Activated CD4-positive, alpha-beta memory T cell treated with anti-CD3 and anti-CD28 coated beads, Interleukin-2, amount 10 ng/mL, durations not matched to agents 7 days and 5 days (primary cell): Measurements from ENCODE around the gene MRPS27. TPM values are rescaled to one million over a fixed set of nuclear protein-coding genes. Genes with fewer than 3 reads are reported as not detected.

ENCODE experiments used
- CTCF ChIA-PET: fragments of 350-600 bp; sonication (Branson Sonifier 250); formaldehyde crosslinking; loops from one replicate; lab custom pipeline; 2021; ENCODE audit warnings: antibody characterized with exemption, inconsistent platforms; lab: Charles Lee
- POLR2A ChIA-PET: fragments of 350-600 bp; sonication (Branson Sonifier 250); formaldehyde crosslinking; loops from one replicate; lab custom pipeline; 2021; ENCODE audit warnings: antibody characterized with exemption; lab: Charles Lee
- DNase-seq: peaks from one replicate; pipeline ENCODE4 v3.0.0-alpha.2; 2020
- H3K27ac Mint-ChIP-seq: one replicate; pipeline ENCODE4 v1.8.0; 2021; ENCODE audit warnings: mild to moderate bottlenecking, mixed read lengths
- H3K27me3 Mint-ChIP-seq: one replicate; pipeline ENCODE4 v1.8.0; 2021; ENCODE audit warnings: mixed read lengths
- H3K36me3 Mint-ChIP-seq: one replicate; pipeline ENCODE4 v1.8.0; 2021; ENCODE audit warnings: low read depth, mixed read lengths
- H3K4me1 Mint-ChIP-seq: one replicate; pipeline ENCODE4 v1.8.0; 2021; ENCODE audit warnings: mixed read lengths
- H3K4me3 Mint-ChIP-seq: one replicate; pipeline ENCODE4 v1.8.0; 2021; ENCODE audit warnings: mild to moderate bottlenecking, mixed read lengths
- H3K9me3 Mint-ChIP-seq: one replicate; pipeline ENCODE4 v1.8.0; 2021; ENCODE audit warnings: mixed read lengths
- total RNA-seq, 2 experiments: library from RNA; stranded (reverse); gene quantifications; one replicate each; pipeline ENCODE4 v1.2.3, GENCODE V29; 2021

MRPS27 gene
- total RNA-seq = 10 to 100 TPM; 34.5 to 41.1 TPM

- H3K27me3 Mint-ChIP-seq = no peaks in the 10 kb centered on the region
- peaks cover 19% of the 10 kb centered on the region for H3K36me3 Mint-ChIP-seq
- DNase-seq = peak; percentile 95
- peak within 1 kb of the TSS; percentile 94 for H3K4me3 Mint-ChIP-seq
- POLR2A ChIA-PET = interaction anchor here (0.7 to 8.2 kb wide), 12 partner anchors 8 to 529 kb away, joined by 3 to 123 read pairs (median 4); no protein-coding TSS in a partner anchor
- no peaks in the 10 kb centered on the region for H3K9me3 Mint-ChIP-seq
- CTCF ChIA-PET = interaction anchor here (0.7 to 4.4 kb wide), 3 partner anchors 12 to 38 kb away, joined by 3 to 38 read pairs (median 3); no protein-coding TSS in a partner anchor
- H3K27ac Mint-ChIP-seq = peak within 1 kb of the TSS; percentile 76
- peaks cover 49% of the 10 kb centered on the region for H3K4me1 Mint-ChIP-seq
These were observed at the start of gene MRPS27, which contains the start of gene PTCD2 for GRCh38 chr5:72319976-72320752. Gene MRPS27 (minus strand): TSS chr5:72320240. CDS start chr5:72320221, 19 bp downstream. Gene PTCD2 (plus strand): TSS chr5:72320373. CDS start chr5:72320383, 10 bp downstream.

DNA sequence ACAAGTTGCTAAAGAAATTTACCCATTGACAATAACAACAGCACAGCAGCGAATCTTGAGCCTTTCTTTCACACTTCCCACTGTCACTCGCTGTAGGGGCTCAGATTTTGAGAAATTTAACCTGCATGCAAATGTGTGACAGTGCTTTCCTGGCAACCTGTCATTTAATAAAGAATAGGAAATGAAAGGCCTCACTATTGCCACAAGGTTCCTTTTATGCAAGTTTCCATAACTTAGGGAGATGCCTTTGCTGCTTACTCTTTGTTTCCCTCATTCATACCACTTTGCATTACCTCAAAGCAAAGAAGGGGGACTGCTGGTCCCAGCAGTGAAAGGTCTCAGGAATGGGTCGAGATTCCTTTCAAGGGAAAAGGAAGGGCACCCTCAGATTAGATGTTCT lies 49.7 kb upstream of the MRPS27 start:
- Mint-ChIP-seq H3K27ac (no peak overlapping the region), H3K4me1 (no peaks in the 10 kb centered on the region), H3K27me3 (no peaks in the 10 kb centered on the region), H3K4me3 (no peak overlapping the region), H3K36me3 (peaks cover 2% of the 10 kb centered on the region), H3K9me3 (no peaks in the 10 kb centered on the region)
- ChIA-PET CTCF (no interaction called here), POLR2A (no interaction called here)
- no peak for DNase-seq

DNA sequence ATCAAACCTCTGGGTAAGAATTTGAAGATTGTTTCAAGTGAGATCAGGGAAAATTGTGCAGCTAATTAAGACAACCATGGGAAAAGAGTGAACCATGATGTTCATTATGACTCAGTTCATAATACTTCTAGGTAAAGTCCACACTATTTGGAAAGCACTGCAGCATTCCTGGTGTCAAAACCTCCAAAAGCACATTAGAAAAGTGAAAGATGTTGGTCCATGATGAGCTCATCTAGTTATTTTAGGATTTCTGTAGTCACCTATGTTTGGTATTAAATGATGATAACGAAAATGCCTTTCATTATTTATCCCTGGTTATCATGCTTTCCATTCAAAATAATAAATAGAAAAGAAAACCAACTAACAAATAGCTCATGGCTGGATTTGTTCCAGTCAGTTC lies 49.3 kb upstream of the MRPS27 start:
- Mint-ChIP-seq H3K4me1 (no peaks in the 10 kb centered on the region), H3K27ac (no peak overlapping the region), H3K36me3 (peaks cover 2% of the 10 kb centered on the region), H3K4me3 (no peak overlapping the region), H3K9me3 (no peaks in the 10 kb centered on the region), H3K27me3 (no peaks in the 10 kb centered on the region)
- POLR2A ChIA-PET = no interaction called here
- CTCF ChIA-PET = no interaction called here
- no peak for DNase-seq

GRCh38 chr5:72368271-72368670 lies 48.2 kb upstream of the MRPS27 start:
- POLR2A ChIA-PET = no interaction called here
- Mint-ChIP-seq H3K27ac (no peak overlapping the region), H3K9me3 (no peaks in the 10 kb centered on the region), H3K27me3 (no peaks in the 10 kb centered on the region), H3K4me1 (no peaks in the 10 kb centered on the region), H3K36me3 (peaks cover 2% of the 10 kb centered on the region), H3K4me3 (no peak overlapping the region)
- CTCF ChIA-PET = no interaction called here
- DNase-seq = no peak

GRCh38 chr5:72366324-72366976 lies 46.4 kb upstream of the MRPS27 start:
- no peaks in the 10 kb centered on the region for H3K27me3 Mint-ChIP-seq
- H3K4me3 Mint-ChIP-seq = no peak overlapping the region
- CTCF ChIA-PET = interaction anchor here (1.0 to 2.3 kb wide), 7 partner anchors 9 to 452 kb away, joined by 3 to 11 read pairs (median 3); no protein-coding TSS in a partner anchor
- H3K36me3 Mint-ChIP-seq = peaks cover 11% of the 10 kb centered on the region
- no peak overlapping the region for H3K27ac Mint-ChIP-seq
- H3K4me1 Mint-ChIP-seq = no peaks in the 10 kb centered on the region
- peak; percentile 37 for DNase-seq
- no peaks in the 10 kb centered on the region for H3K9me3 Mint-ChIP-seq
- POLR2A ChIA-PET = no interaction called here

DNA sequence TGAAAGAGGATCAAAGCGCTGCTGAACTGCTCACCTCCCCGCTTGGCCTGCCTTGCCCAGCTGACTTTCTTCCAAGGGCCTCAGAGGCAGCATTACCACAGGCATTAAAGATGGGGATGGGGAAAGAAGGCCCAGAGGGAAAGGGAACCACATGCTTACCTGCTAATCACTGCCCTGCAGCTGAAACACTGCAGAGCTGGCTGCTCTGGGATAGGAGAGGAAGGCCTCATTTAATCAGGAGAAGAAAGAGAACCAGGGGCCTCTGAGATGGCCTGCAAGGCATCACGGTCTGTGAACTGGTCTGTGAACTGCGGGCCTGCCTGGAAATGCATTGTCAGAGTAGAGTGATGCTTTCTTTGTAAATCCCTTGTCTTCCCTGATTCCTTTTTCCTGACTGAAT lies 44.9 kb upstream of the MRPS27 start:
- POLR2A ChIA-PET = no interaction called here
- CTCF ChIA-PET = interaction anchor here (1.0 to 2.3 kb wide), 2 partner anchors 454 to 591 kb away, joined by 3 to 10 read pairs; partner anchors contain the start of gene FCHO2
- no peak overlapping the region for H3K27ac Mint-ChIP-seq
- H3K4me3 Mint-ChIP-seq = no peak overlapping the region
- no peaks in the 10 kb centered on the region for H3K27me3 Mint-ChIP-seq
- no peaks in the 10 kb centered on the region for H3K9me3 Mint-ChIP-seq
- peaks cover 21% of the 10 kb centered on the region for H3K36me3 Mint-ChIP-seq
- H3K4me1 Mint-ChIP-seq = no peaks in the 10 kb centered on the region
- DNase-seq = no peak

DNA sequence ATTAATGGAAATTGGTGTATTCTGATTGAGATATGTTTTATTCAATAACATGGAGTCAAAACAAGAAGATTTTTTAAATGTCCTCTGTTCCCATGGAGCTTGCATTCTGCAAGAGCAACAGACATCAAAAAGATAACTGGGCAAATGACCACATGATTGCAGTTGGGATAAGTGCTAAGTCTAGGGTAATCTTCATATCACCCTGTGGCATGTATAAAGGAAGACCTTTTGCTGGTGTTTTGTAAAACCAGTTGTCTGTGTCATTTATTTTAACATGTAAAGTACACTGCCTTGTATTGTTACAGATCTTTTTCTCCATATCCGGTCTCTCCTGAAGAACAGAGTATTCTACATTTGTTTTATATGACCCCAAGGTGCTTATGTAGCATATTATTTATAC lies 44.1 kb upstream of the MRPS27 start:
- Mint-ChIP-seq H3K36me3 (peaks cover 29% of the 10 kb centered on the region), H3K4me1 (no peaks in the 10 kb centered on the region), H3K4me3 (no peak overlapping the region), H3K27ac (no peak overlapping the region), H3K27me3 (no peaks in the 10 kb centered on the region), H3K9me3 (no peaks in the 10 kb centered on the region)
- CTCF ChIA-PET = no interaction called here
- no peak for DNase-seq
- POLR2A ChIA-PET = no interaction called here

GRCh38 chr5:72363166-72363802 lies 43.2 kb upstream of the MRPS27 start:
- Mint-ChIP-seq H3K36me3 (peaks cover 32% of the 10 kb centered on the region), H3K4me3 (no peak overlapping the region), H3K9me3 (no peaks in the 10 kb centered on the region), H3K27ac (no peak overlapping the region), H3K27me3 (no peaks in the 10 kb centered on the region), H3K4me1 (no peaks in the 10 kb centered on the region)
- DNase-seq = no peak
- ChIA-PET POLR2A (no interaction called here), CTCF (no interaction called here)

- ChIA-PET POLR2A (no interaction called here), CTCF (no interaction called here)
- H3K27ac Mint-ChIP-seq = no peak overlapping the region
- no peak overlapping the region for H3K4me3 Mint-ChIP-seq
- H3K4me1 Mint-ChIP-seq = no peaks in the 10 kb centered on the region
- H3K27me3 Mint-ChIP-seq = no peaks in the 10 kb centered on the region
- no peak for DNase-seq
- no peaks in the 10 kb centered on the region for H3K9me3 Mint-ChIP-seq
- H3K36me3 Mint-ChIP-seq = peaks cover 33% of the 10 kb centered on the region
These were observed 39.8 kb upstream of the MRPS27 start for GRCh38 chr5:72359886-72360285.

DNA sequence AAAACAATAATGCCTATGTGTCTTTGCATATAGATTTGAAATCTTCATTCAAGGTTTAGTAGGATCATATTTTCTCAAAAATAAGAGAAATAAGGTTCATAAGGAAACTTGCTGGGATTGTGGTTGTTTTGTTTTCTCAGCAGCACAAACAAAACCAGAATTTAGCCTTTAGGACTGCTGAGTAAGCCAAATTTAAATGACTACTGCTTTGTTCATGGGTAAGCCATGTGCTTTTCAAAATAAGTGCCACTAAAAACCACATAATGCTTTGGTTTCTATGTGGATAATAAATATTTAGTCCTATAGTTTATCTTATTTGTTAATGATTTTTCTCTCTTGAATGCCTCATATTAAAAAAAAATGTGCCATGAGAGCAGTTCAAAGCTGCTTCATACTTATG lies 38.9 kb upstream of the MRPS27 start:
- Mint-ChIP-seq H3K9me3 (no peaks in the 10 kb centered on the region), H3K27ac (no peak overlapping the region), H3K4me3 (no peak overlapping the region), H3K36me3 (peaks cover 33% of the 10 kb centered on the region), H3K27me3 (no peaks in the 10 kb centered on the region), H3K4me1 (no peaks in the 10 kb centered on the region)
- ChIA-PET CTCF (no interaction called here), POLR2A (no interaction called here)
- no peak for DNase-seq

DNA sequence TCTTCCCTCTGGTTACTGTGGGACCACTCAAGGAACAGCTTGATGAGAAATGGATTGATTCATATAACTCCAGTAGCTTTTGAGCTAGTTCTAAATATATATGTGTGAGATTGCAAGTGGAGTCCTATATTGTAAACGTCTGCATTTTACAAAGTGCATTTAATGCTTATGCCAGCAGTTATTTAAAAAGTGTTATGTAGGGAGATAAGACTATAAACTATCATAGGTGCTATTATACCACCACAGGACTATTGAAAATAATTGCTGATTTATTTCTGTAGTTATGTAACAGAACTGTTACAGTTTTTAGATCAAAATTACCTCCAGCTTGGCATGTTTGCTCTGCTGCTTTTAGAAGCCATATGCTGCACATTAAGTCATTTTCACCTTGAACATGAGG lies 36.3 kb upstream of the MRPS27 start:
- Mint-ChIP-seq H3K36me3 (peaks cover 27% of the 10 kb centered on the region), H3K27ac (no peak overlapping the region), H3K4me3 (no peak overlapping the region), H3K9me3 (no peaks in the 10 kb centered on the region), H3K27me3 (no peaks in the 10 kb centered on the region), H3K4me1 (no peaks in the 10 kb centered on the region)
- ChIA-PET POLR2A (no interaction called here), CTCF (interaction anchor here (2.0 kb wide), 1 partner anchor 10 kb away, joined by 11 read pairs; no protein-coding TSS in a partner anchor)
- no peak for DNase-seq

GRCh38 chr5:72355706-72356299 lies 35.8 kb upstream of the MRPS27 start:
- H3K27me3 Mint-ChIP-seq = no peaks in the 10 kb centered on the region
- DNase-seq = no peak
- ChIA-PET POLR2A (no interaction called here), CTCF (interaction anchor here (0.7 to 2.0 kb wide), 2 partner anchors 10 kb away, joined by 3 to 11 read pairs; no protein-coding TSS in a partner anchor)
- no peak overlapping the region for H3K4me3 Mint-ChIP-seq
- no peak overlapping the region for H3K27ac Mint-ChIP-seq
- peaks cover 22% of the 10 kb centered on the region for H3K36me3 Mint-ChIP-seq
- H3K4me1 Mint-ChIP-seq = no peaks in the 10 kb centered on the region
- H3K9me3 Mint-ChIP-seq = no peaks in the 10 kb centered on the region
